ENCODE measurements around the gene GALM. TPM values are rescaled to one million over a fixed set of nuclear protein-coding genes. Genes with fewer than 3 reads are reported as not detected.

GALM gene
- total RNA-seq, 1 donor from 2014 or later, result 1.0 TPM

GRCh38 chr2:38653715-38654527, 12.0 kb upstream of the GALM start:
- Mint-ChIP-seq H3K4me1 (ENCODE audit: low read depth, unreplicated experiment) (peaks cover 8% of the 10 kb centered on the region), H3K36me3 (ENCODE audit: unreplicated experiment) (no peaks in the 10 kb centered on the region), H3K27ac (ENCODE audit: unreplicated experiment) (no peak overlapping the region), H3K27me3 (ENCODE audit: unreplicated experiment) (no peaks in the 10 kb centered on the region), H3K9me3 (ENCODE audit: unreplicated experiment) (no peaks in the 10 kb centered on the region), H3K4me3 (ENCODE audit: unreplicated experiment) (no peak overlapping the region)
- no peak for DNase-seq
- no peak for TF ChIP-seq CTCF (IDR thresholded peaks at IDR 0.05; ENCODE audit: partially characterized antibody, unreplicated experiment)

- Mint-ChIP-seq H3K36me3 (ENCODE audit: unreplicated experiment) (no peaks in the 10 kb centered on the region), H3K9me3 (ENCODE audit: unreplicated experiment) (no peaks in the 10 kb centered on the region), H3K4me1 (ENCODE audit: low read depth, unreplicated experiment) (peaks cover 8% of the 10 kb centered on the region), H3K27me3 (ENCODE audit: unreplicated experiment) (no peaks in the 10 kb centered on the region), H3K4me3 (ENCODE audit: unreplicated experiment) (no peak overlapping the region), H3K27ac (ENCODE audit: unreplicated experiment) (no peak overlapping the region)
- no peak for DNase-seq
- no peak for TF ChIP-seq CTCF (IDR thresholded peaks at IDR 0.05; ENCODE audit: partially characterized antibody, unreplicated experiment)
Observed at GRCh38 chr2:38654528-38655381, 11.2 kb upstream of the GALM start.

GRCh38 chr2:38655441-38655840, 10.5 kb upstream of the GALM start:
- Mint-ChIP-seq H3K4me1 (ENCODE audit: low read depth, unreplicated experiment) (peaks cover 6% of the 10 kb centered on the region), H3K27ac (ENCODE audit: unreplicated experiment) (no peak overlapping the region)
- no peak for TF ChIP-seq CTCF (IDR thresholded peaks at IDR 0.05; ENCODE audit: partially characterized antibody, unreplicated experiment)

GRCh38 chr2:38656866-38657480, 8.9 kb upstream of the GALM start:
- Mint-ChIP-seq H3K36me3 (ENCODE audit: unreplicated experiment) (no peaks in the 10 kb centered on the region), H3K27me3 (ENCODE audit: unreplicated experiment) (no peaks in the 10 kb centered on the region), H3K4me3 (ENCODE audit: unreplicated experiment) (no peak overlapping the region), H3K27ac (ENCODE audit: unreplicated experiment) (no peak overlapping the region), H3K4me1 (ENCODE audit: low read depth, unreplicated experiment) (no peaks in the 10 kb centered on the region), H3K9me3 (ENCODE audit: unreplicated experiment) (no peaks in the 10 kb centered on the region)
- TF ChIP-seq CTCF (IDR thresholded peaks at IDR 0.05; ENCODE audit: partially characterized antibody, unreplicated experiment), result no peak
- DNase-seq, result no peak

More at GRCh38 chr2:38655441-38655840, 10.5 kb upstream of the GALM start:
- Mint-ChIP-seq H3K36me3 (ENCODE audit: unreplicated experiment) (no peaks in the 10 kb centered on the region), H3K4me3 (ENCODE audit: unreplicated experiment) (no peak overlapping the region), H3K27me3 (ENCODE audit: unreplicated experiment) (no peaks in the 10 kb centered on the region), H3K9me3 (ENCODE audit: unreplicated experiment) (no peaks in the 10 kb centered on the region)
- DNase-seq, result no peak
